PC-9 (cell line): ENCODE measurements around the gene TMEM138. TPM values are rescaled to one million over a fixed set of nuclear protein-coding genes. Genes with fewer than 3 reads are reported as not detected.

ENCODE experiments used
- BruUV-seq: library from RNA; stranded (reverse); fragments of 400-500 nt; replicated peaks from 2 replicates; lab custom pipeline; 2021; lab: Mats Ljungman, UMichigan
- CTCF ChIA-PET: fragments of 300-600 bp; sonication (Branson Sonifier 250); formaldehyde crosslinking; loops from one replicate; lab custom pipeline; 2022; ENCODE audit warnings: antibody characterized with exemption; lab: Charles Lee
- POLR2A ChIA-PET: fragments of 300-600 bp; sonication (Branson Sonifier 250); formaldehyde crosslinking; loops from one replicate; lab custom pipeline; 2022; ENCODE audit warnings: antibody characterized with exemption; ENCODE audit not compliant: unreplicated experiment; lab: Charles Lee
- DNase-seq, 2 experiments: peaks; one replicate each; pipeline versions ENCODE4 v3.0.0 to v3.0.0-alpha.2; 2015 to 2022; ENCODE audit warnings: mixed read lengths in 1 of 2
- H2AFZ ChIP-seq: fragments of 200-600 bp; sonication (generic); 2 replicates; pipeline ENCODE4 v1.8.1; 2017; ENCODE audit warnings: antibody characterized with exemption
- H3F3A ChIP-seq: fragments of 200-600 bp; sonication (generic); 2 replicates; pipeline ENCODE4 v1.8.1; 2017; ENCODE audit warnings: antibody characterized with exemption, mild to moderate bottlenecking, low read depth; ENCODE audit not compliant: insufficient read depth
- H3K27ac ChIP-seq: fragments of 200-600 bp; sonication (generic); 2 replicates; pipeline ENCODE4 v1.6.1; 2016; ENCODE audit warnings: mixed run types
- H3K27me3 ChIP-seq: fragments of 200-600 bp; sonication (generic); 2 replicates; pipeline ENCODE4 v1.6.1; 2016; ENCODE audit warnings: low read depth, mixed run types; ENCODE audit not compliant: insufficient read depth
- H3K36me3 ChIP-seq: fragments of 200-600 bp; sonication (generic); 2 replicates; pipeline ENCODE4 v1.6.1; 2016; ENCODE audit warnings: low read depth, mixed run types
- H3K4me1 ChIP-seq: fragments of 200-600 bp; sonication (generic); replicated peaks from 2 replicates; pipeline ENCODE4 v1.6.1; 2016; ENCODE audit warnings: mixed run types; ENCODE audit not compliant: insufficient read depth
- H3K4me2 ChIP-seq: fragments of 200-600 bp; sonication (generic); 2 replicates; pipeline ENCODE4 v1.6.1; 2017; ENCODE audit warnings: mixed run types
- H3K4me3 ChIP-seq: fragments of 200-600 bp; sonication (generic); 2 replicates; pipeline ENCODE4 v1.6.1; 2016; ENCODE audit warnings: mixed run types
- H3K79me2 ChIP-seq: fragments of 200-600 bp; sonication (generic); 2 replicates; pipeline ENCODE4 v1.6.1; 2017; ENCODE audit warnings: low read depth, mixed run types
- H3K9me2 ChIP-seq: fragments of 200-600 bp; sonication (generic); 2 replicates; pipeline ENCODE4 v1.8.1; 2017; ENCODE audit warnings: mild to moderate bottlenecking; ENCODE audit not compliant: insufficient read depth
- H3K9me3 ChIP-seq: fragments of 200-600 bp; sonication (generic); 2 replicates; pipeline ENCODE4 v1.8.1; 2016; ENCODE audit warnings: low read depth; ENCODE audit not compliant: insufficient read depth
- H4K20me1 ChIP-seq: fragments of 200-600 bp; sonication (generic); 2 replicates; pipeline ENCODE4 v1.8.1; 2017; ENCODE audit not compliant: insufficient read depth
- CTCF ChIP-seq: fragments of 200-600 bp; sonication (generic); conservative IDR thresholded peaks from 2 replicates; pipeline ENCODE4 v1.6.1; 2017; ENCODE audit warnings: mixed run types, antibody characterized with exemption, mild to moderate bottlenecking, moderate library complexity
- EZH2 ChIP-seq: fragments of 200-600 bp; sonication (generic); IDR thresholded peaks from 2 replicates; pipeline ENCODE4 v1.8.0; 2017; ENCODE audit warnings: antibody characterized with exemption, low read depth
- intact Hi-C: fragments of 100-400 bp; cut with micrococcal nuclease; formaldehyde crosslinking; loops from one replicate; pipeline ENCODE4 v1.10.0; 2022; ENCODE audit not compliant: unreplicated experiment
- total RNA-seq: library from RNA; stranded (reverse); gene quantifications from 2 replicates; pipeline ENCODE4 v1.2.3, GENCODE V29; 2021

TMEM138 gene
- total RNA-seq, 1 experiment from 2014 or later, result 46.1 TPM

- no TSS peak for BruUV-seq
- ChIA-PET CTCF (interaction anchor here (0.5 kb wide), 1 partner anchor 509 kb away, joined by 6 read pairs; no protein-coding TSS in a partner anchor), POLR2A (no interaction called here)
Observed at GRCh38 chr11:61357894-61358239, 4.3 kb upstream of the TMEM138 start.

DNA sequence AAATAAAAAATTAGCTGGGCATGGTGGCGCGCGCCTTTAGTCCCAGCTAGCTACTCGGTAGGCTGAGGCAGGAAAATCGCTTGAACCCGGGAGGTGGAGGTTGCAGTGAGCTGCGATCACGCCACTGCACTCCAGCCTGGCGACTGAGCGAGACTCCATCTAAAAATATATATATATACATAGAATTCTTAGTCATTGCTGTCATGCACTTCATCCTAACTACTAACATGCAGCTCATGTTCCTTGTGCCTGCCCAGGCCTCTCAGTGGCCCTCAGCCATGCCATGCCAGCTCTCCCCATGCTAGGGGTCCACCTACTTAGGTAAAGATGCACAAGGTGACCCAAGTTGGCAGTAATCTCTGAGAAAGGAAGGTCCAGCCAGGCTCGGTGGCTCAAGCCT lies 3.6 kb upstream of the TMEM138 start:
- TF ChIP-seq EZH2, result no peak
- no peak for TF ChIP-seq CTCF
- Histone ChIP-seq H3K27me3 (no peaks in the 10 kb centered on the region), H3K4me1 (peaks cover 16% of the 10 kb centered on the region), H3K4me3 (no peak overlapping the region), H3K79me2 (peaks cover 32% of the 10 kb centered on the region), H3F3A (peaks cover 15% of the 10 kb centered on the region), H3K9me3 (no peaks in the 10 kb centered on the region), H4K20me1 (no peaks in the 10 kb centered on the region), H3K4me2 (no peak overlapping the region), H3K9me2 (no peaks in the 10 kb centered on the region), H2AFZ (no peak overlapping the region), H3K27ac (no peak overlapping the region), H3K36me3 (no peaks in the 10 kb centered on the region)
- DNase-seq, result no peak
- intact Hi-C loops, result no loop called here
- ChIA-PET CTCF (no interaction called here), POLR2A (no interaction called here)
- no TSS peak for BruUV-seq

More at GRCh38 chr11:61357894-61358239, 4.3 kb upstream of the TMEM138 start:
- Histone ChIP-seq H4K20me1 (no peaks in the 10 kb centered on the region), H3K4me2 (no peak overlapping the region), H3K4me3 (no peak overlapping the region), H3K9me2 (no peaks in the 10 kb centered on the region), H3K27ac (no peak overlapping the region), H3K4me1 (peaks cover 10% of the 10 kb centered on the region), H3K36me3 (no peaks in the 10 kb centered on the region), H3K27me3 (no peaks in the 10 kb centered on the region), H3K79me2 (peaks cover 25% of the 10 kb centered on the region), H2AFZ (no peak overlapping the region), H3F3A (peaks cover 12% of the 10 kb centered on the region; the same call in 1 of the 2 replicates), H3K9me3 (no peaks in the 10 kb centered on the region)
- intact Hi-C loops, result no loop called here
- no peak for DNase-seq
- TF ChIP-seq CTCF, result no peak
- no peak for TF ChIP-seq EZH2

DNA sequence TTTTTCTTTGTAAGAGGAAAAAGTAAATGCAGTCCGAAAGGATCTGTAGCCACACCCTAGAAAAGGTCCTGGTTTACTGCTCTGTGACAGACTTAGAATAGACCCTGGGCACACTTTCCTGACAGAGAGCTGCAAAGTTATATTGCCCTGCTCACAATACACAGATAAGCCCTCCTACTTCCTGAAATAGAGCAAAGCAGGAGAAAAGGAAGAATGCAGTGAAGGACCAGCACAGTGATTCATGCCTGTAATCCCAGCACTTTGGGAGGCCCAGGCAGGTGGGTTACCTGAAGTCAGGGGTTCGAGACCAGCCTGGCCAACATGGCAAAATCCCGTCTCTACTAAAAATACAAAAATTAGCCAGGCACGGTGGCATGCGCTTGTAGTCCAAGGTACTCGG lies 2.7 kb upstream of the TMEM138 start:
- Histone ChIP-seq H3K79me2 (peaks cover 42% of the 10 kb centered on the region), H3K36me3 (peaks cover 7% of the 10 kb centered on the region), H3K4me1 (peaks cover 20% of the 10 kb centered on the region), H3K9me2 (no peaks in the 10 kb centered on the region), H3K27me3 (no peaks in the 10 kb centered on the region), H3K9me3 (no peaks in the 10 kb centered on the region), H2AFZ (no peak overlapping the region), H4K20me1 (no peaks in the 10 kb centered on the region), H3K27ac (no peak overlapping the region), H3K4me3 (no peak overlapping the region), H3F3A (peaks cover 23% of the 10 kb centered on the region), H3K4me2 (no peak overlapping the region)
- no TSS peak for BruUV-seq
- DNase-seq, result no peak
- CTCF ChIA-PET, result interaction anchor here (4.3 kb wide), 1 partner anchor 23 kb away, joined by 31 read pairs; no protein-coding TSS in a partner anchor
- no peak for TF ChIP-seq CTCF
- no peak for TF ChIP-seq EZH2
- POLR2A ChIA-PET, result interaction anchor here (0.6 kb wide), 1 partner anchor 33 kb away, joined by 3 read pairs; the partner anchor contains the start of gene TMEM216
- intact Hi-C loops, result no loop called here
